ENCODE measurements around the gene NOC4L.

DNA sequence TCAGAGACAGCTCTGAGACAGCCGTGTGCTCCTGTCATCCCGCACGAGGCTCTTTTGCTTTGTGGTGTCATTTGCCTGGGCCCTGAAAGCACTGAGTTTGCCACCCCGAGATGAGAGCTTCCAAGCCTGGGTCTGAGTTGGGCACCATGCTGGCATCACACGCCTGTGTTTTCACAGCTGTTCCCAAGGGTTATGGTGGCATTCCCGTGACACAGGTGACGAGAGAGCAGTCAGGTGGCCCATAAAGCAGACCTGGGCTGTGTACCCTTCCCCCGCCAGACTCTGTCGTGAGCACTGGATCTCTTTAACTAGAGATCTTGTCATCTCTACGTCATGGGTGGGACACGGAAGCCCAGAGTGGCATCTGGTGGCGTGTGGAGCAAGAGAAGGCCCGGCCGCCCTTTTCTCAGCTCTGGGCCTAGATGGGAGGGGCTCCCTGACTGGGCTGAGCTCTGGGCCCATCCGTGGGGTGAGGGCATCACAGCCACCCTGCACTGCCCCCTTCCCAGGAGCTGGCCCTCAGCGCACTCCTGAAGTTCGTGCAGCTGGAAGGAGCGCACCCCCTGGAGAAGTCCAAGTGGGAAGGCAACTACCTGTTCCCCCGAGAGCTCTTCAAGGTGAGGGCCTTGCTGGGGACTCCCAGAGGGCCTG, 2.6 kb downstream of the NOC4L start:
- TF ChIP-seq YY1 (IDR thresholded peaks at IDR 0.05; ENCODE audit: insufficient read depth, insufficient read length) = no peak
- no peak for TF ChIP-seq ZNF274 (IDR thresholded peaks at IDR 0.05; ENCODE audit: low read depth, low read length)
- no peak for TF ChIP-seq SUZ12 (IDR thresholded peaks at IDR 0.05; ENCODE audit: extremely low read depth, insufficient read depth, insufficient read length)

All from NT2/D1 (cell line).